Measurements from ENCODE around the gene FAM186B.

- TF ChIP-seq POLR2A (IDR thresholded peaks at IDR 0.05), result no peak
- TF ChIP-seq, protein P1, sequence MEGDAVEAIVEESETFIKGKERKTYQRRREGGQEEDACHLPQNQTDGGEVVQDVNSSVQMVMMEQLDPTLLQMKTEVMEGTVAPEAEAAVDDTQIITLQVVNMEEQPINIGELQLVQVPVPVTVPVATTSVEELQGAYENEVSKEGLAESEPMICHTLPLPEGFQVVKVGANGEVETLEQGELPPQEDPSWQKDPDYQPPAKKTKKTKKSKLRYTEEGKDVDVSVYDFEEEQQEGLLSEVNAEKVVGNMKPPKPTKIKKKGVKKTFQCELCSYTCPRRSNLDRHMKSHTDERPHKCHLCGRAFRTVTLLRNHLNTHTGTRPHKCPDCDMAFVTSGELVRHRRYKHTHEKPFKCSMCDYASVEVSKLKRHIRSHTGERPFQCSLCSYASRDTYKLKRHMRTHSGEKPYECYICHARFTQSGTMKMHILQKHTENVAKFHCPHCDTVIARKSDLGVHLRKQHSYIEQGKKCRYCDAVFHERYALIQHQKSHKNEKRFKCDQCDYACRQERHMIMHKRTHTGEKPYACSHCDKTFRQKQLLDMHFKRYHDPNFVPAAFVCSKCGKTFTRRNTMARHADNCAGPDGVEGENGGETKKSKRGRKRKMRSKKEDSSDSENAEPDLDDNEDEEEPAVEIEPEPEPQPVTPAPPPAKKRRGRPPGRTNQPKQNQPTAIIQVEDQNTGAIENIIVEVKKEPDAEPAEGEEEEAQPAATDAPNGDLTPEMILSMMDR (IDR thresholded peaks at IDR 0.05), result no peak
Observed at GRCh38 chr12:49588721-49589516, 16.5 kb downstream of the FAM186B start.
